Type B pancreatic cell (in vitro differentiated cells): ENCODE data around the gene SDCBP2. TPM values are rescaled to one million over a fixed set of nuclear protein-coding genes. Genes with fewer than 3 reads are reported as not detected.

Experiments
- DNase-seq: peaks from one replicate; pipeline ENCODE4 v3.0.0; 2021; ENCODE audit warnings: mixed read lengths; ENCODE audit not compliant: unreplicated experiment; ENCODE audit errors: extremely low spot score
- H3K27ac Mint-ChIP-seq: 2 replicates; pipeline ENCODE4 v1.8.0; 2021; ENCODE audit warnings: mild to moderate bottlenecking, mixed read lengths
- H3K27me3 Mint-ChIP-seq: 2 replicates; pipeline ENCODE4 v1.8.0; 2021; ENCODE audit warnings: mixed read lengths
- H3K36me3 Mint-ChIP-seq: 2 replicates; pipeline ENCODE4 v1.8.0; 2021; ENCODE audit warnings: mixed read lengths
- H3K4me1 Mint-ChIP-seq: one replicate; pipeline ENCODE4 v1.8.0; 2021; ENCODE audit warnings: mixed read lengths; ENCODE audit not compliant: unreplicated experiment
- H3K4me3 Mint-ChIP-seq: 2 replicates; pipeline ENCODE4 v1.8.0; 2021; ENCODE audit warnings: mild to moderate bottlenecking, mixed read lengths
- H3K9me3 Mint-ChIP-seq: 2 replicates; pipeline ENCODE4 v1.8.0; 2021; ENCODE audit warnings: mixed read lengths
- total RNA-seq: library from RNA; stranded (reverse); gene quantifications from 2 replicates; pipeline ENCODE4 v1.2.1, GENCODE V29; 2021; ENCODE audit warnings: low replicate concordance
- TF ChIP-seq, protein P1 (sequence below): fragments of 200-600 bp; sonication (generic); conservative IDR thresholded peaks from 2 replicates; pipeline ENCODE4 v1.5.0; 2021; ENCODE audit warnings: antibody characterized with exemption, mild to moderate bottlenecking

SDCBP2 gene
- total RNA-seq, 1 donor from 2014 or later = 4.9 TPM

DNA sequence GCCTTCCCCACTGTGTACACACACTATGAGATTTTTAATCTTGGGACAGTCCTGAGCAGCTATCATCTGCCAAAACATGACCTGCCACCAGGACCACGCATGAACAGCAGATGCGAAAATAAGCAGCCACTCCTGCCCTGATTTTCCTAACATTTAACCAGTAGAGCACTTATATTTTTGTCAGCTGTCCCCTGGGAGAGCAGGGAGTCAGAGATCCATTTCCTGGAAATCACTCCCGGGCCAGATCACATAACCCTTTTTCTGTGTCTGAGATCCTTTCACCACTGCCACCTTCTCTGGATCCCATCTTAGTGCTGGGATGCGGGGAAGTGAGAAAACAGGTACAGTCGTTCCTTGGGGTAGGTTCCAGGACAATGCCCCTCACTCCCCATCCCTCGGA, 5.7 kb downstream of the SDCBP2 start:
- Mint-ChIP-seq H3K4me1 (peaks cover 11% of the 10 kb centered on the region), H3K9me3 (no peaks in the 10 kb centered on the region), H3K36me3 (no peaks in the 10 kb centered on the region), H3K27ac (no peak overlapping the region), H3K27me3 (peaks cover 14% of the 10 kb centered on the region), H3K4me3 (no peak overlapping the region)
- TF ChIP-seq, protein P1, sequence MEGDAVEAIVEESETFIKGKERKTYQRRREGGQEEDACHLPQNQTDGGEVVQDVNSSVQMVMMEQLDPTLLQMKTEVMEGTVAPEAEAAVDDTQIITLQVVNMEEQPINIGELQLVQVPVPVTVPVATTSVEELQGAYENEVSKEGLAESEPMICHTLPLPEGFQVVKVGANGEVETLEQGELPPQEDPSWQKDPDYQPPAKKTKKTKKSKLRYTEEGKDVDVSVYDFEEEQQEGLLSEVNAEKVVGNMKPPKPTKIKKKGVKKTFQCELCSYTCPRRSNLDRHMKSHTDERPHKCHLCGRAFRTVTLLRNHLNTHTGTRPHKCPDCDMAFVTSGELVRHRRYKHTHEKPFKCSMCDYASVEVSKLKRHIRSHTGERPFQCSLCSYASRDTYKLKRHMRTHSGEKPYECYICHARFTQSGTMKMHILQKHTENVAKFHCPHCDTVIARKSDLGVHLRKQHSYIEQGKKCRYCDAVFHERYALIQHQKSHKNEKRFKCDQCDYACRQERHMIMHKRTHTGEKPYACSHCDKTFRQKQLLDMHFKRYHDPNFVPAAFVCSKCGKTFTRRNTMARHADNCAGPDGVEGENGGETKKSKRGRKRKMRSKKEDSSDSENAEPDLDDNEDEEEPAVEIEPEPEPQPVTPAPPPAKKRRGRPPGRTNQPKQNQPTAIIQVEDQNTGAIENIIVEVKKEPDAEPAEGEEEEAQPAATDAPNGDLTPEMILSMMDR = no peak
- DNase-seq = no peak

DNA sequence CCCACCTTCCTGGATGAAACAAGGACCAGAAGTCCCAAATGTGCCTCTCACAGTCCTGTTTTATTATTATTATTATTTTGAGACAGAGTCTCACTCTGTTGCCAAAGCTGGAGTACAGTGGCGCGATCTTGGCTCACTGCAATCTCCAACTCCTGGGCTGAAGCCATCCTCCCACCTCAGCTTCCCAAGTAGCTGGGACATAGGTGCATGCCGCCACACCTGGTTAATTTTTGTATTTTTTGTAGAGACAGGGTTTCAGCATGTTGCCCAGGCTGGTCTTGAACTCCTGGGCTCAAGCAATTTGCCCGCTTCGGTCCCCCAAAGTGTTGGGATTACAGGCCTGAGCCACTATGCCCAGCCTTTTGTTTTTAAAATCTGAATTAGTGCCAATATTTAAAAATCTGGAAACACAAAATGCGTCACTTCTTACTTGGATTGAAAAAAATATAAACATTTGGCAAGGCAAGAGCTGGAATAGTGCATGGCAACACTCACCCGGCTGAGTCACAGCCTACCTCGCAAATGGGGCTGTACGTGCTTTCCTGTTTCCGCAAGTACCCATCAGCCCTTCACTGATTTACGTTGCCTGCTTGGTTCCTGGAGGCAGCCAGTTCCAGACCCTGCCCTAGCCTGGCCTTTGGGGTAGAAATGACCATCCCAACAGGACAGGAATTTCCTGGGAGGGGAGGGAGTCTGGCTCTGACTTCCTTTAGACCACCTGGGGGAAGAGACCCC, 6.3 kb downstream of the SDCBP2 start:
- TF ChIP-seq, protein P1 = no peak
- H3K27ac Mint-ChIP-seq = no peak overlapping the region
- no peaks in the 10 kb centered on the region for H3K36me3 Mint-ChIP-seq
- DNase-seq = no peak
- H3K4me1 Mint-ChIP-seq = peaks cover 7% of the 10 kb centered on the region
- H3K9me3 Mint-ChIP-seq = no peaks in the 10 kb centered on the region
- no peak overlapping the region for H3K4me3 Mint-ChIP-seq
- peaks cover 17% of the 10 kb centered on the region for H3K27me3 Mint-ChIP-seq

DNA sequence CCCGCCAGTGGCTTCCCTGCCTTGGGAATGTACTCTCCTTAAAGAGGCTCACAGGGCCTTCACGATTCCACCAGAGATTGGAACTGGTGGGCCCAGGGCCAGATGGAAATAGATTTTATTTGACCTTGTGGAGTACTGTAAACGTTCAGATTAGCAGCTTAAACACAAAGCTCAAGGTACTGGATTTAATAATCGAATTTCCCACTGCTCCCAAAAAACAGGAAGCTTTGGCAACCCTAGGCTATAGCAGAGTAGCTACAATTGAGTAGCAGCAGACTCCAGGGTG, 7.3 kb downstream of the SDCBP2 start:
- Mint-ChIP-seq H3K27ac (no peak overlapping the region), H3K4me3 (no peak overlapping the region), H3K9me3 (no peaks in the 10 kb centered on the region), H3K27me3 (peaks cover 22% of the 10 kb centered on the region), H3K4me1 (no peaks in the 10 kb centered on the region), H3K36me3 (no peaks in the 10 kb centered on the region)
- TF ChIP-seq, protein P1 = no peak
- no peak for DNase-seq

DNA sequence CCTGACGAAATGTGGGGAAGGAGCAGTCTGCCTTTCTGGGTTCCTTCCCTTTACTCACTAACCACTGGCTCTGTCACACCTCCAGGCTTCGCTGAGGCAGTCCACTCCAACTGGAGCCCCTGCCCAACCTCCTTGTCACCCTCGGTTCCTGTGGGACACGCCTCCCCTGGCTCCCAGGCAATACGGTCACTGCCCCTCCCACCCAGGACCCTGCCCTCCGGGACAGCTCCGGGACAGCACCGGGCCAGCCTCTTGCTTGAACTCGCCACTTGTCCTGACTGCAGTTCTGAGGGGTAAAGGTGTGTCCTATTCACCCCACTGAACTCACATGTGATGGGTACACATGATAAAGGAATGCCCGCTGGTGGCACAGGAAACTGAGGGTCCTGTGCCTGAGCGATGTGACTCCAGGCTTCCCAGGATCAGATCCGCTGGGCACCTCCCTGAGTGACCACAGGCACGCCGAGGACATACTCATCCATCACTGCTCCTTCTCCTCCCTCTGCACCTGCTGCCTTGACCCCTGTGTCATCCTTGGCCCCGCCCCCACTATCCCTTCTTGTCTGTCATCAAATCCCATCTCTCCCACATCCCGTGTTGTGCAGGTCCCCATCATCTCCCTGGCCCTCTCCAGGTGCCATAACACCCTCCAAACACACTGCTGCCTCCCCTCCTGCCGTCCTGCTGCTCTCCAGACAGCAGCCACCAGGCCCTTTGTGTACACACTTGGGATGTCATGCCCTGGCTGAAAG, 7.9 kb downstream of the SDCBP2 start:
- Mint-ChIP-seq H3K36me3 (no peaks in the 10 kb centered on the region), H3K4me1 (no peaks in the 10 kb centered on the region), H3K9me3 (no peaks in the 10 kb centered on the region), H3K4me3 (no peak overlapping the region), H3K27me3 (peaks cover 22% of the 10 kb centered on the region), H3K27ac (no peak overlapping the region)
- DNase-seq = no peak
- TF ChIP-seq, protein P1 = no peak

DNA sequence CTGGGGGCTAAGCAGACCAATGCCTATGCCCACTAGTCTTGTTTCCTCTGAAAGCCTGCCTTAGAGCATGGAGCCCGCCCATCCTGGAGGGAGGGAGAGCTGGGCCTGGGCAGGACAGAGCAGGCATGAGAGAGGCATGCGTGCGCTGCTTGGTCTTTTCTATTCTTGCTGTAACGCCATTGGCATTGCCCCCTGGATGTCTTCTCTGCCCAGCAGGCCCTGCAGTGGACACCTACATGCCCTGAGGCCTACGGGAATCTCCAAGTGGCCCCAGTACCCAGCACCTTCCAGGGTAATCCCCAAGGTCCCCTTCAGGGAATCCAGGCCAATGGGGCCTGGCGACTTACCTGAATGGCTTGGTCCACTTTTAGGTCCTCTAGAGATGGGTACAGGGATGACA, 8.9 kb downstream of the SDCBP2 start:
- no peak for DNase-seq
- Mint-ChIP-seq H3K27ac (no peak overlapping the region), H3K27me3 (peaks cover 24% of the 10 kb centered on the region), H3K4me1 (no peaks in the 10 kb centered on the region), H3K36me3 (no peaks in the 10 kb centered on the region), H3K9me3 (no peaks in the 10 kb centered on the region), H3K4me3 (no peak overlapping the region)
- TF ChIP-seq, protein P1 = no peak
